Thoracic aorta (tissue), 2 donors: ENCODE results near the gene ST6GALNAC2. TPM values are rescaled to one million over a fixed set of nuclear protein-coding genes. Genes with fewer than 3 reads are reported as not detected.
A peak's percentile ranks its signal among the peaks of the same experiment; 100 is the strongest.
"Not testable (repeated sequence)": the region's sequence is repeated elsewhere in the genome, so short reads cannot be mapped to it uniquely, and the experiment has no call there.

Source experiments
- ATAC-seq: fragments of 150-250 bp; one replicate; pipeline ENCODE4 v1.8.0; 2017; ENCODE audit warnings: low read depth; ENCODE audit not compliant: insufficient number of reproducible peaks, low FRiP score
- DNase-seq: peaks from one replicate; pipeline ENCODE4 v3.0.0-alpha.2; 2020; ENCODE audit warnings: low spot score
- H3K27ac ChIP-seq, 2 donors: fragments of 200-600 bp; sonication (generic); 1 replicate in 1 of 2; 2 replicates in 1 of 2; pipeline ENCODE4 v1.5.1; 2016; ENCODE audit warnings: mild to moderate bottlenecking in 2 of 2, moderate library complexity in 2 of 2
- H3K27me3 ChIP-seq: fragments of 200-600 bp; sonication (generic); replicated peaks from 2 replicates; pipeline ENCODE4 v1.6.0; 2016; ENCODE audit warnings: mild to moderate bottlenecking; ENCODE audit not compliant: insufficient read depth
- H3K36me3 ChIP-seq: fragments of 200-600 bp; sonication (generic); one replicate; pipeline ENCODE4 v1.5.1; 2016
- H3K4me1 ChIP-seq, 2 donors: fragments of 200-600 bp; sonication (generic); 1 replicate in 1 of 2; 2 replicates in 1 of 2; pipeline versions ENCODE4 v1.5.1 to v1.6.0; 2016; ENCODE audit warnings: low read depth in 2 of 2, mild to moderate bottlenecking in 1 of 2; ENCODE audit not compliant: control insufficient read depth in 1 of 2
- H3K4me3 ChIP-seq: fragments of 200-600 bp; sonication (generic); 2 replicates; pipeline ENCODE4 v1.5.1; 2016; ENCODE audit warnings: mild to moderate bottlenecking
- H3K9me3 ChIP-seq: fragments of 200-600 bp; sonication (generic); 2 replicates; pipeline ENCODE4 v1.5.1; 2016
- CTCF ChIP-seq: fragments of 200-600 bp; sonication (generic); IDR thresholded peaks from one replicate; pipeline ENCODE4 v1.5.1; 2019; ENCODE audit warnings: antibody characterized with exemption
- total RNA-seq, 2 donors: library from RNA; depleted of rRNA; stranded (reverse); fragments of >200 nt; gene quantifications; one replicate each; pipeline versions ENCODE4 v1.1.0 to v1.2.3, GENCODE V29; 2016

Gene ST6GALNAC2
- total RNA-seq, 2 donors from 2014 or later, result 1.8 TPM; not detected in 1

- Histone ChIP-seq H3K27me3 (peaks cover 5% of the 10 kb centered on the region), H3K9me3 (no peaks in the 10 kb centered on the region), H3K4me1 (peaks cover 4 to 27% of the 10 kb centered on the region in 2 donors), H3K36me3 (no peaks in the 10 kb centered on the region), H3K4me3 (peak overlapping the region; percentile 65), H3K27ac (no peak overlapping the region)
- DNase-seq (no peak), ATAC-seq (no peak)
- TF ChIP-seq CTCF, result no peak
Measured at GRCh38 chr17:76536511-76537287, 49.0 kb downstream of the ST6GALNAC2 start.

DNA sequence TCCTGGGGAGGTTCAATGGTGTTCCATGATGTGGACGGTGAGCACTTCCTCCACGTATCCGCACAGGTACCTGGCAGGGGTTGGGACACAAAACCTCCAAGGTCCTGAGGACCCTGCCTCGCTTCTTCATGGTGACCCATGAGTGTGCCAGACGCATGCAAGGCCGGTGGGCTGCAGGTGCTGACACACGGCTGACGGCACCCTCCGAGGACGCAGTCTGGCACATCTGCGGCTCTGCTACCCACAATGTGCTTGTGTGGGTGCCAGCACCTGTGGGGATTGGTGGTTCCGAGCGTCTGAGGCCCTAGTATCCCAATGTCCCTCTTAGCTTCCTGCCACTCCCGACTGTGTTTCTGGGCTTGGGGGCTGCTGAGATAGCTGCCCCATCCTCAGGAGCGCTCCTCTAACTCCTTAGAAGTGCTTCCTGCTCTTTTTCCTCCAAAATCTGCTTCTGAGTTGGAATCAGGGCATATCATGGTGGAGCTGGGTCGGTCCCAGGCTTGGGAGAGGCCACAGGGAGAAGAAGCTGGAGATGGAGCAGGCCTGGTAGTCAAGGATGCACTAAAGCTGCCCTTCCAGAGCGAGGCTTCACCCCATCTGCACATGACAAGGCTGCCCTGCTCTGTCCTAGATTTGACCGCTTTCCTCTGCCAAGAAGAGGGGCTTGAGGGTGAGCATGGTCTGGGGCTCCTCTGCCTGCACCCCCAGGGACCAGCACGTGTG is 49.7 kb downstream of the ST6GALNAC2 start:
- DNase-seq (no peak), ATAC-seq (no peak)
- no peaks in the 10 kb centered on the region for H3K36me3 ChIP-seq
- peaks cover 4 to 25% of the 10 kb centered on the region in 2 donors for H3K4me1 ChIP-seq
- H3K27me3 ChIP-seq, result peaks cover 5% of the 10 kb centered on the region
- no peak for TF ChIP-seq CTCF
- H3K27ac ChIP-seq, result no peak overlapping the region
- no peak overlapping the region for H3K4me3 ChIP-seq
- no peaks in the 10 kb centered on the region for H3K9me3 ChIP-seq

DNA sequence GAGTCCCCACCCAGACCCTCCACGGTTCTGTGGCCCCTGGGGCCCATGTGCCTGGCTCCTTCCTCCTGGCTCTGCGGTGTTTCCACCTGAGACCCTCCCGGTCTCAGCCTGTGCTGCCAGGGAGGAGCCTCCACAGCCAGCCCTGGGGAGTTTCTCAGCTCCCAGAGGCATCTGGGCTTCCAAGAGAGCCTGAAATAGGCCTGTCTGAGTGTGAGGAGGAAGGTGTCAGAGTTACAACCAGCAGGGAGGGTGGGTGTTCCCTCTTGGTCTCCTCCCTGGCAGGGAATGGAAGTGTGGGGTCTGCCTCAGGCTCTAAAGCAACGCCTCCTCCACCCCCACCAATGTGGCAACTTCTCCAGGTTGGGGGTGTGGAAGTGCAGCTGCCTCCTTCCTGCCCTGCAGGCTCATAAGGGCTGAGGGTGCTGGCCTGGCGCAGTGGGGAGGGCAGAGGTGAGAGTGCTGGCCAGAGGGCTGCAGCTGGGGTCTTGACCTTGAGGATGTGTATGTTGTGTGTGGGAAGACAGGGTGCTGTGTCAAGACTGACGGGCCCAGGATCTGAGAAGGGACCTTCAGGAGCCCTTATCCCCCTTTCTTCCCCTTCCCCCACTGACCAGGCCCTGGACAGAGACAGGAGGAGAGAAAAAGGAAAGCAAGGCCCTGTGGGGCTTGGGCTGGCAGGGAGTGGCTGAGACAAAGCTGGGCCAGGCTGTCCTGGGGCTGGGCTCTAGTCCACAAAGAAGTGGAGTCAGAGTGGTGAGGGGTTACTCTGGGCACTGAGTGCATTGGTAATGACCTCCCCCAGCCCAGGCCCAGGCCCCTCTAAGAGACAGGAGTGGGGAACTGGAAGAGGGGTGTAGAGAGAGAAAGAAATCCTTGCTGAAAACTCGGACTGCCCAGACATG is 50.6 kb downstream of the ST6GALNAC2 start:
- peaks cover 5% of the 10 kb centered on the region for H3K27me3 ChIP-seq
- DNase-seq (no peak), ATAC-seq (no peak)
- H3K36me3 ChIP-seq, result no peaks in the 10 kb centered on the region
- no peak overlapping the region for H3K27ac ChIP-seq
- TF ChIP-seq CTCF, result no peak
- no peaks in the 10 kb centered on the region for H3K9me3 ChIP-seq
- H3K4me1 ChIP-seq, result peaks cover 11 to 28% of the 10 kb centered on the region in 2 donors
- H3K4me3 ChIP-seq, result no peak overlapping the region

GRCh38 chr17:76533640-76534359 is 51.9 kb downstream of the ST6GALNAC2 start:
- H3K36me3 ChIP-seq, H3K27ac ChIP-seq, H3K9me3 ChIP-seq, H3K4me3 ChIP-seq, DNase-seq, H3K27me3 ChIP-seq, ATAC-seq: not testable (repeated sequence)
- H3K4me1 ChIP-seq, result peaks cover 23 to 40% of the 10 kb centered on the region in 2 donors

- TF ChIP-seq CTCF, result no peak
- H3K27me3 ChIP-seq, result no peaks in the 10 kb centered on the region
- H3K4me1 ChIP-seq, result peaks cover 32 to 44% of the 10 kb centered on the region in 2 donors
- no peak overlapping the region for H3K4me3 ChIP-seq
- H3K9me3 ChIP-seq, result no peaks in the 10 kb centered on the region
- no peak for ATAC-seq
- H3K36me3 ChIP-seq, result no peaks in the 10 kb centered on the region
- no peak for DNase-seq
- no peak overlapping the region for H3K27ac ChIP-seq
Measured at GRCh38 chr17:76532072-76532651, 53.5 kb downstream of the ST6GALNAC2 start.
